CD14-positive monocyte (primary cell): ENCODE data around the gene HPSE2. TPM values are rescaled to one million over a fixed set of nuclear protein-coding genes. Genes with fewer than 3 reads are reported as not detected.

Source experiments
- DNase-seq, 3 donors: peaks; one replicate each; pipeline ENCODE4 v3.0.0-alpha.2; 2011 to 2022
- H2AFZ ChIP-seq: 2 replicates; pipeline ENCODE4 v1.6.0; 2012; ENCODE audit warnings: mild to moderate bottlenecking, low read depth, low read length, inconsistent platforms; ENCODE audit not compliant: insufficient read depth, poor library complexity, severe bottlenecking
- H3K27ac ChIP-seq, 2 donors: 1 replicate in 1 of 2; 2 replicates in 1 of 2; pipeline ENCODE4 v1.5.1; 2012 to 2013; ENCODE audit warnings: low read length in 2 of 2, control low read depth in 1 of 2, inconsistent platforms in 1 of 2, low read depth in 1 of 2, mild to moderate bottlenecking in 1 of 2
- H3K27me3 ChIP-seq, 2 donors: one replicate each; pipeline versions ENCODE4 v1.6.0 to v1.6.1; 2011 to 2013; ENCODE audit warnings: low read length in 2 of 2; ENCODE audit not compliant: control insufficient read depth in 2 of 2, insufficient read depth in 2 of 2
- H3K36me3 ChIP-seq, 2 donors: replicated peaks in 1 of 2; 1 replicate in 1 of 2; 2 replicates in 1 of 2; pipeline versions ENCODE4 v1.5.1 to v1.6.1; 2012 to 2013; ENCODE audit warnings: low read length in 2 of 2, control low read depth in 1 of 2, inconsistent platforms in 1 of 2, mild to moderate bottlenecking in 1 of 2; ENCODE audit not compliant: insufficient read depth in 2 of 2, control insufficient read depth in 1 of 2
- H3K4me1 ChIP-seq, 2 donors: 1 replicate in 1 of 2; 2 replicates in 1 of 2; pipeline versions ENCODE4 v1.5.1 to v1.6.1; 2012 to 2013; ENCODE audit warnings: low read length in 2 of 2, control low read depth in 1 of 2, inconsistent platforms in 1 of 2, mild to moderate bottlenecking in 1 of 2, moderate library complexity in 1 of 2; ENCODE audit not compliant: insufficient read depth in 2 of 2, control insufficient read depth in 1 of 2
- H3K4me2 ChIP-seq: replicated peaks from 2 replicates; pipeline ENCODE3; 2012; ENCODE audit warnings: low read length, moderate library complexity, mild to moderate bottlenecking; ENCODE audit not compliant: poor library complexity, severe bottlenecking; ENCODE audit errors: extremely low read depth
- H3K4me3 ChIP-seq, 3 experiments: fragments of 200-600 bp in 1 of 3; sonication (generic) in 1 of 3; replicated peaks in 1 of 3; 1 replicate in 2 of 3; 2 replicates in 1 of 3; pipeline ENCODE4 v1.5.1; 2011 to 2013; ENCODE audit warnings: low read length in 3 of 3, mild to moderate bottlenecking in 3 of 3, control low read depth in 2 of 3, low read depth in 2 of 3, inconsistent platforms in 1 of 3, moderate library complexity in 1 of 3
- H3K79me2 ChIP-seq: 2 replicates; pipeline ENCODE4 v1.6.0; 2012; ENCODE audit warnings: mild to moderate bottlenecking, control low read depth, inconsistent platforms, low read length, moderate library complexity; ENCODE audit not compliant: insufficient read depth
- H3K9ac ChIP-seq: 2 replicates; pipeline ENCODE4 v1.6.0; 2017; ENCODE audit warnings: low read length, mild to moderate bottlenecking; ENCODE audit not compliant: insufficient read depth, poor library complexity, severe bottlenecking
- H3K9me3 ChIP-seq, 2 donors: replicated peaks in 1 of 2; 1 replicate in 1 of 2; 2 replicates in 1 of 2; pipeline versions ENCODE4 v1.5.1 to v1.6.1; 2012 to 2013; ENCODE audit warnings: low read length in 2 of 2, control low read depth in 1 of 2; ENCODE audit not compliant: control insufficient read depth in 1 of 2, insufficient read depth in 1 of 2
- H4K20me1 ChIP-seq: 2 replicates; pipeline ENCODE4 v1.6.0; 2012; ENCODE audit warnings: mild to moderate bottlenecking, low read length, control low read depth, moderate library complexity; ENCODE audit not compliant: insufficient read depth
- H3K27ac Mint-ChIP-seq, 7 donors: one replicate each; pipeline ENCODE4 v1.8.0; 2020; ENCODE audit warnings: mild to moderate bottlenecking in 7 of 7, mixed read lengths in 7 of 7, moderate library complexity in 6 of 7, inconsistent platforms in 2 of 7
- H3K27me3 Mint-ChIP-seq, 3 donors: one replicate each; pipeline ENCODE4 v1.8.0; 2021 to 2022; ENCODE audit warnings: low read depth in 3 of 3, mild to moderate bottlenecking in 3 of 3, mixed read lengths in 3 of 3, moderate library complexity in 3 of 3, inconsistent platforms in 1 of 3
- H3K36me3 Mint-ChIP-seq, 2 donors: one replicate each; pipeline ENCODE4 v1.8.0; 2020; ENCODE audit warnings: mixed read lengths in 2 of 2, inconsistent platforms in 1 of 2, mild to moderate bottlenecking in 1 of 2
- H3K4me1 Mint-ChIP-seq: one replicate; pipeline ENCODE4 v1.8.0; 2020; ENCODE audit warnings: mild to moderate bottlenecking, mixed read lengths
- H3K4me3 Mint-ChIP-seq, 2 donors: one replicate each; pipeline ENCODE4 v1.8.0; 2020; ENCODE audit warnings: mild to moderate bottlenecking in 2 of 2, mixed read lengths in 2 of 2, moderate library complexity in 1 of 2
- H3K9me3 Mint-ChIP-seq, 7 donors: one replicate each; pipeline ENCODE4 v1.8.0; 2020 to 2022; ENCODE audit warnings: mixed read lengths in 7 of 7, mild to moderate bottlenecking in 6 of 7, moderate library complexity in 6 of 7, inconsistent platforms in 2 of 7
- CTCF ChIP-seq: fragments of 200-600 bp; IDR thresholded peaks from one replicate; pipeline ENCODE4 v1.8.0; 2022; ENCODE audit warnings: antibody characterized with exemption, mild to moderate bottlenecking
- WGBS: methylation state at CpG from one replicate; pipeline ENCODE4 v1.1.5; 2013; ENCODE audit warnings: missing lambda C conversion rate; ENCODE audit not compliant: insufficient coverage; 5-methylcytosine and 5-hydroxymethylcytosine counted together
- intact Hi-C, 2 donors: fragments of 100-400 bp; cut with micrococcal nuclease; formaldehyde crosslinking; loops; one replicate each; pipeline versions ENCODE4 v1.15.0 to v1.15.1; 2023
- polyA plus RNA-seq, 3 donors: library from polyadenylated mRNA; depleted of rRNA in 1 of 3; unstranded in 2 of 3; stranded (reverse) in 1 of 3; fragments of 300-500 nt in 2 of 3; fragments of >200 nt in 1 of 3; fragmentation: Illumina TruSeq in 2 of 3; gene quantifications; 1 replicate in 2 of 3; 2 replicates in 1 of 3; pipeline ENCODE4 v1.2.3, GENCODE V29; 2012 to 2021

HPSE2 gene
- polyA plus RNA-seq, 3 donors: not detected

- Histone ChIP-seq H2AFZ (no peak overlapping the region), H3K27ac (no peak overlapping the region), H4K20me1 (no peaks in the 10 kb centered on the region), H3K4me3 (no peak overlapping the region), H3K9ac (no peak overlapping the region), H3K79me2 (no peaks in the 10 kb centered on the region), H3K36me3 (no peaks in the 10 kb centered on the region), H3K4me2 (no peak overlapping the region), H3K9me3 (no peaks in the 10 kb centered on the region), H3K4me1 (no peaks in the 10 kb centered on the region), H3K27me3 (no peaks in the 10 kb centered on the region)
- Mint-ChIP-seq H3K4me3 (no peak overlapping the region), H3K4me1 (no peaks in the 10 kb centered on the region), H3K27me3 (peaks cover 0 to under 1% (median under 1%) of the 10 kb centered on the region in 3 donors), H3K27ac (no peak overlapping the region), H3K9me3 (peaks cover 0 to 6% (median 0%) of the 10 kb centered on the region in 7 donors), H3K36me3 (no peaks in the 10 kb centered on the region)
- TF ChIP-seq CTCF: no peak
- intact Hi-C loops: no loop called here
- no peak for DNase-seq
These were observed 176.9 kb downstream of the HPSE2 start for GRCh38 chr10:99058762-99059161.

GRCh38 chr10:99057936-99058690, 177.5 kb downstream of the HPSE2 start:
- Histone ChIP-seq H3K27me3 (no peaks in the 10 kb centered on the region), H3K79me2 (no peaks in the 10 kb centered on the region), H3K27ac (no peak overlapping the region), H4K20me1 (no peaks in the 10 kb centered on the region), H2AFZ (no peak overlapping the region), H3K4me3 (no peak overlapping the region), H3K9me3 (no peaks in the 10 kb centered on the region), H3K4me2 (no peak overlapping the region), H3K9ac (no peak overlapping the region), H3K4me1 (no peaks in the 10 kb centered on the region), H3K36me3 (no peaks in the 10 kb centered on the region)
- Mint-ChIP-seq H3K4me3 (no peak overlapping the region), H3K27me3 (no peaks in the 10 kb centered on the region), H3K9me3 (peaks cover 0 to 6% (median 0%) of the 10 kb centered on the region in 7 donors), H3K4me1 (no peaks in the 10 kb centered on the region), H3K27ac (no peak overlapping the region), H3K36me3 (no peaks in the 10 kb centered on the region)
- TF ChIP-seq CTCF: no peak
- intact Hi-C loops: no loop called here
- DNase-seq: no peak
- WGBS: 8% methylated on average over 1 of the region's 4 CpGs
